Measurements from ENCODE around the gene CARD10.
"Not testable (repeated sequence)": the region's sequence is repeated elsewhere in the genome, so short reads cannot be mapped to it uniquely, and the experiment has no call there.

CARD10 gene

GRCh38 chr22:37472418-37473006, 46.7 kb downstream of the CARD10 start:
- no peak for DNase-seq (ENCODE audit: low read depth)
- no peak overlapping the region for H3K4me3 ChIP-seq (ENCODE audit: control insufficient read depth, low read depth, low read length)
- TF ChIP-seq CTCF (IDR thresholded peaks at IDR 0.05; ENCODE audit: control insufficient read depth, insufficient read depth, low read depth, low read length, missing control alignments): peak; percentile 70

GRCh38 chr22:37471727-37472417, 47.3 kb downstream of the CARD10 start:
- no peak for DNase-seq (ENCODE audit: low read depth)
- no peak overlapping the region for H3K4me3 ChIP-seq (ENCODE audit: control insufficient read depth, low read depth, low read length)
- TF ChIP-seq CTCF (IDR thresholded peaks at IDR 0.05; ENCODE audit: control insufficient read depth, insufficient read depth, low read depth, low read length, missing control alignments): no peak

- no peak overlapping the region for H3K4me3 ChIP-seq (ENCODE audit: control insufficient read depth, low read depth, low read length)
- no peak for TF ChIP-seq CTCF (IDR thresholded peaks at IDR 0.05; ENCODE audit: control insufficient read depth, insufficient read depth, low read depth, low read length, missing control alignments)
- no peak for DNase-seq (ENCODE audit: low read depth)
These were observed 49.1 kb downstream of the CARD10 start for GRCh38 chr22:37470087-37470445.

- DNase-seq (ENCODE audit: low read depth): no peak
- H3K4me3 ChIP-seq (ENCODE audit: control insufficient read depth, low read depth, low read length): no peak overlapping the region
- TF ChIP-seq CTCF (IDR thresholded peaks at IDR 0.05; ENCODE audit: control insufficient read depth, insufficient read depth, low read depth, low read length, missing control alignments): no peak
These were observed 49.7 kb downstream of the CARD10 start for GRCh38 chr22:37469416-37470086.

- not testable (repeated sequence) for DNase-seq (ENCODE audit: low read depth)
These were observed 51.0 kb downstream of the CARD10 start for GRCh38 chr22:37468201-37468695.

GRCh38 chr22:37467391-37467955, 51.7 kb downstream of the CARD10 start:
- TF ChIP-seq CTCF (IDR thresholded peaks at IDR 0.05; ENCODE audit: control insufficient read depth, insufficient read depth, low read depth, low read length, missing control alignments): no peak
- no peak for DNase-seq (ENCODE audit: low read depth)
- H3K4me3 ChIP-seq (ENCODE audit: control insufficient read depth, low read depth, low read length): no peak overlapping the region

More at GRCh38 chr22:37468201-37468695, 51.0 kb downstream of the CARD10 start:
- not testable (repeated sequence) for H3K4me3 ChIP-seq (ENCODE audit: control insufficient read depth, low read depth, low read length)

GRCh38 chr22:37464181-37464580, 55.0 kb downstream of the CARD10 start:
- no peak for DNase-seq (ENCODE audit: low read depth)
- TF ChIP-seq CTCF (IDR thresholded peaks at IDR 0.05; ENCODE audit: control insufficient read depth, insufficient read depth, low read depth, low read length, missing control alignments): no peak

More at GRCh38 chr22:37464181-37464580, 55.0 kb downstream of the CARD10 start:
- H3K4me3 ChIP-seq (ENCODE audit: control insufficient read depth, low read depth, low read length): no peak overlapping the region
